HG03095 (cell line): ENCODE measurements around the gene STOX2.

ENCODE experiments used
- ATAC-seq: cut with Tn5 transposase; IDR thresholded peaks from one replicate; pipeline ENCODE4 v1.9.1; 2021; ENCODE audit warnings: moderate library complexity; ENCODE audit not compliant: unreplicated experiment

Gene STOX2

DNA sequence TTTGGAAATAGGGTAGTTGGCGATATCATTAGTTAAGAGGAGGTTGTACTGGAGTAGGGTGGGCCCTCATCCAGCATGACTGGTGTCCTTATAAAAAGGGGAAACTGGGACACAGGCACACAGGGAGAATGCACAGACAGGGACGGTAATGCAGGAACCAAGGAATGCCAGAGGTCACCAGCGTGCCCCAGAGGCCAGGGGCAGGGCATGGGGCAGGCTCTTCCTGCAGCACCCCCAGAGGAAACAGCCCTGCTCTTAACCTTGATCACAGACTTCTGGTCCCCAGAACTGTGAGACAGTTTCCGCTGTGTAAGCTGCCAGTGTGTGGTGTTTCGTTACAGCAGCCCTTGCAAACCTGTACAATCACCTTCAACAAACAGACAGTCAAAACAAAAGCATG is 15.9 kb upstream of the STOX2 start:
- ATAC-seq, result no peak

DNA sequence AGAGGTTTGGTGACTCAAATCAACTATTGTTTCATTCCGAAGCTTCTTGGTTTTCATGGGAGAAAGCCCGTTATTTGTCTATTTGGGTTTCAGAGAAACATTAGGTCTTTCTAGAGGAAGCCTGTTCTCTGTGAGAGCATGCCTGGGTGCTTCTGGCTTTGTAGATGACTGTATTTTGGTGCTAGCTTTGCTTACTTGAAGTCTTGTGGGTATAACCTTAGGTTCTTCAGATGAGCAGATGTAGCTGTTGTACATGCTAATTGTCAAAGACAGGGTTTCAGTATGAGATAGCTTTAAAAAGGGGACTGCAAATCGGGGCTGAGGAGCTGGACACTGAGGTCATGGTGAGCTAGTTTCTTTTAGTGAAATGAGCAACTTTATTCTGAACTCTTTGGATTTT is 7.9 kb upstream of the STOX2 start:
- no peak for ATAC-seq

DNA sequence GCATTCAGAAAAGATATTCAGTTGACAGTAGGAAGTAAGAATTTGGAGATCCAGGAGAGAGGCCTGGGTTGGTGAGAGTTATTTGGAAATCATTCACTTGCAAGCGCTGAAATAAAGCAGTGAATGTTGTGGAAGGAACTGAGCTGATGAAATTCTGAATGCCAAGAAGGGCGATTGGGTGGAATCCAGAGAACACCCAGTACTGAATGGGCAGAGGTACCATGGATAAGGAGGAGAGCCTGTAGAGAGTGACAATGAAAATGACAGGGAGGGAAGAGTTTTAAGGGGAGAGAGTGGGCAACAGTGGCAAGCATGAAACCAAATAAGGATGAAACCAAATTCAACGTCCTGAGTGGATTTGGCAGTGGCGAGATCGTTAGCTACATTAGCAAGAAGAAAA is 6.7 kb upstream of the STOX2 start:
- ATAC-seq, result no peak

DNA sequence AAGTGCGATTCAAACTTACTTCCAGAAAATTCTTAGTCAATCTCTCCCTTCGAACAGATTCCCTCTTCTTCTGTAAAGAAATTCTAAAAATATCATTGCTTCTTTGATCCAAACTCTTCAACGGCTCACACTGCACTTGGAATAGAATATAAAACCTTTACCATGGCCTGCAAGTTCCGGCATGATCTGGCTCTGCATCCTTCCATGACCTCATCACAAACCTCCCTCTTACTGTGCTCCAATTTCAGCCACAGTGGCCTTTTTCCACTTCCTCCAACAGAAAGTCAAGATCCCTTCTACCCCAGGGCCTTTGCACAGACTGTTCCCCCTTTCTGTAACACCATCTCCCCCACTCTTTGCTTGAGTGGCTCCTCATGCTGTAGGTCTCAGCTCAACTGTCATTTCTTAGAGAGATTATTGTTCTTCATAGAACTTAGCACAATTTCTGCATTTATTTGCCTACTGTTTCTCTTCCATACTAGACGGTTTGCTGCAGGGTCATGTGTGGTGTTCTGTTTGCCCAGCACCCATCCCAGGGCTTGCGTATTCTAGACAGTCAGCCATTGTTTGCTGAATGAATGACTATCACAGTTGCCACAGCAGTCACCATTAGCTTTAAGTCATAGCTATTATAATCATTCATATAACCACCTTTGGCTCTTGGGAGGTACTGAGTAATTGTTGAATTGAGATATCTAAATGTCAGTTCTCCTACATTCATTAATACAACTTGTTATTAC is 1.9 kb upstream of the STOX2 start:
- no peak for ATAC-seq

DNA sequence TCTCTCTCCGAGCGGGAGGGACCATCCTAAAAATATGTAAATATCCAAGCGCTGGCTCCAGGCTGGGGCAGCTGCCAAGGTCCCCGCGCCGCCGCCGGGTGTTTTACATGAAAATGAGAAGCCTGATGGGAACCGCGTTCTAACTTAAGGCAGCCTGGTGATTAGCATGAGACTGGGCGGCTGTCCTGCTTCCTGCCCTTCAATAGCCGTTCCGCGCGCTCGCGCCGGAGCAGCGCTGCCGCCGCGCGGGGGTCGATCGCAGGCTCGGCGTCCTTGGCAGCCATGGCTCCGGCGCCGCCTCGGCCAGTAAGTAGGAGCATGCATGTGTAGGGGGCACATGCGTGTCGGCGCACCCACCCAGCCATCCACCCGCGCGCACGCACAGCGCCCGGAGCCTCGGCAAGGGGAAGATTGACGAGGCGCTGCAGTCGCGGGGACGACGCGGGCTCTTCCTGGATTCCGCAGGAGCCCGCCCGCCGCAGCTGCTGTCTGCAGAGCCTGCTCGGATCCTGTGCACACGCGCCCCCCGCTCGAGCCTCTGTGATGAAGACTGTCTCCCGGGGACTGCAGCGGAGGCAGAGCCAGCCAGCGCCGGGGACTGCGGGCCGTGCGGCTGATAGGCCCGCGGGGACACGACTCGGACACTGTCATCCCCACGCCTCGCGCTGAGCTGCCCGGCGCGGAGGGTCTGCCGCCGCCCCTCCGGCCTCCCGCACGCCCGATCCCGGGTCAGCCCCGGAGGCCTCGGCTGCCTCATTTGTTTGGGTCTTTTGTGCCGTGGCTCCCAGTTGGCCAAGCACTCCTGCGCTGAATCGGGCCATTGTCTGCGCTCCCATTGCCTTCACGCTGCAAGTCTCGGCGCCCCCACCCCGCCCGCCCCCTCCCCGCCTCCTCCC is 734 bp downstream of the STOX2 start:
- ATAC-seq, result no peak

DNA sequence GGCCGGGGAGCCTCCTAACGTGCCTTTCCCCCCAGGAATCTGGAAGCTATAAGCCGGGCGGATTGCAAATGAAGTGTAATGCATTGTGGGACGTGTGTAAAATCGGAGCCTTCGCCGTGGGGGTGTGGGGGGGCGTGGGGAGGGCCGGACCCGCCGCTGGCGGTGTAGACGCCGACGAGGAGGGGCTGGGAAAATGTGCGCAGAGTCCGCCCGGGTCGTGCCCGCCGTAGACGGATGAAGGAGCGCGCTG is 1.3 kb downstream of the STOX2 start:
- ATAC-seq, result no peak

DNA sequence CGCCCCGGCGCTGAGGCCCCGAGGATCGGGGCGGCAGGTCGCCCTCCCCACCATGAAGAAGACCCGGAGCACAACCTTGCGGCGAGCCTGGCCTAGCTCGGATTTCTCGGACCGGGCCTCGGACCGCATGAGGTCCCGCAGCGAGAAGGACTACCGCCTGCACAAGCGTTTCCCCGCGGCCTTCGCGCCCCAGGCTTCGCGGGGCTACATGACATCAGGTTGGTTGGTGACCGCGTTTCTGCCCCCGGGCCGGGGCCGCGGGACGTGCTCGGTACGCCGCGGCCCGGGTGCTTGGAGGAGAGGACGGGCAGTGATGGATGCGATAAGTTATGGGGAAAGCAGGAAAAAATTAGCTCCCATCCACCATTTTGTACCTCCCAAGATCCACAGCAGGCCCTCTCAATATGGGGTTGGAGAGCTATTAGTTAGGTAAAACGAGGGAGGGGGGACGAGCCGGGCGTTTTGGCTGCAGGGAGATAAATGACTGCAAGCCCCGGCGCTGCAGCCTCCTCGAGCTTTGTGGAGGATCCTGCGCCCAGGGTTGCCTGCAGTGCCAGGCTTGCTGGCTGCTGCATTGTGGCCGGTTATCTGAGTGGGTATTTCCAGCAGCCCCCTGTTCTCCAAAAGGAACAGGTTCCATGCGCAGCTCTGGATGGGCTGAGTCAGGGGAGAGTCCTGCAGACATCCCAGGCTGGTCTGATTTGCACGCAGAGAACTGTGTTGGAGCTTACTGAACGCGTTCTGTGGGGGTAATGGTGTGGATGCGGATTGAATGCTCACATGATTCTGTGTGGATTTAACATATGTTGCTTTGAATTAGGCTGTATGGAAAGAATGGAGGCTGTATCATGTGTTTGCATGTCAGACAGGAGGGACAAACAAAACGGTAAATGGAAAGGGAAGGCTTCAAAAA is 1.9 kb downstream of the STOX2 start:
- no peak for ATAC-seq

DNA sequence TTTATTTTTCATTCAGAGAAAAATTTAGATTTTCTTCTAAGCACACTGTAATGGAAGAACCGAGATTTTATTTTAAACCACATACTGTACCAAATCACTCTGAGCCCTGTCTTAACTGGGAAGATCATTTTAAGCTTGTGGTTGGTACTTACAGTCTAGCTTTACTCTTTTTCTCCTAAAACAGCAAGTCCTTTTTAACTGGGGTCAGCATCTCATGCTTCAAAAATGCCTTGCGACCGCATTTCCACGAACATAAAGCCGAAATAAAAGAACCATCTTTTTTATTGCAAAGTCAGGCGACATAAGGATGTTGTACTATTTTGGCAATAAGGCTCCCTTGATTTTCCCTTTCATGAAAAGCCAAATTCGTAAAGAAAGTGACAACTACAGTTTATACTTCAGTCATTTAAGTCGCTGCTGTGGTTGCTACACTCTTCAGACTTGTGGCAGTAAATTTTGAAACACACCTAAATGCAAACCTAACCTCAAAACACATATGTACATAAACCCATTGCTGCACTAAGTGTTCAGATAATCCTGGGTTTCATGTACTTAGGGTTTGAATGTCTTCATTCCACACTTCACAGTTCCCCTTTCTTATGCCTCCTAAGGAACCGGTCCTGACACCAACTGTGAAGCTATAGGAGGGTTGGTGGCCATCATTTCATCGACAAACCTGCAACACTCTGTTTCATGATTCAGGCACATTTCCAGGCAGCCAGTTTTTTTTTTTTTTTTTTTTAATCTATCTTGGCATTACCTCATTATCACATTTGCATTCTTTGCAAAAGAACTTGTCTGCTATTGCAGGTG is 3.0 kb downstream of the STOX2 start:
- no peak for ATAC-seq

DNA sequence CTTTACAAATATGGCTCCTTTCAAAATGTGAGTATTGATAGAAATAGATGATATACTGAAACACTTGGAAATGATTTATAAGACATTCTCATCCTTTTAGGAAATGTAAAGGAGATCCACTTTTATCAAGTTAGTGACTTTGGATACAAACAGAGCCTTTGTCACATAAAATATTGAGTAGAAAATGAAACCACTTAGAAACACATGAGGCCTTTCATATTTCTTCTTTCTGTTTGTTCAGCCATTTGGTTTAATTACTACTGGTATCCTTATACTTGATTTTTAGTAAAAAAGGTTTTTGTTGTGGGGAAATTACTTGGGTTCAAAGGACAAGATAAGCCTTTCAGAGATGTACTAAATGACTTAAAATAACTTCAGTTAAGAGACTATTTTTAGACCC is 4.1 kb downstream of the STOX2 start:
- no peak for ATAC-seq

DNA sequence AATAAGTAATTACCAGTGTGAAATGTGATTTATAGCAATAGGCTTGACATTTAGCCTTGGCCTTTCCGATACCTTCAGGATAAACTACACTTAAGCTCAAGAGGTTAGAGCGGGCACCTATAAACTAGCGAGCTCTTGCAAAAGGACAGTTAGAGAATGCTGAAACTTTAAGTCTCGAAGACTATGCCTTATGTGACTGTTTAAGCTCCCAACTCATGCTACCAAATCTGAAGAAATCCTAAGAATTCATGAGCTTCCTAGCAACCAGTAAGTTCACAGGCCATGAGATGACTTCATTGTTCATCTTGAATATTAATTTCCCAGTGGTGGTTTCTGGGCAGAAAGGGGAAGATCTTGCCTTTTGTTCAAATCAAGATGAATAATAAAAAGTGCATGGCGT is 4.7 kb downstream of the STOX2 start:
- no peak for ATAC-seq

DNA sequence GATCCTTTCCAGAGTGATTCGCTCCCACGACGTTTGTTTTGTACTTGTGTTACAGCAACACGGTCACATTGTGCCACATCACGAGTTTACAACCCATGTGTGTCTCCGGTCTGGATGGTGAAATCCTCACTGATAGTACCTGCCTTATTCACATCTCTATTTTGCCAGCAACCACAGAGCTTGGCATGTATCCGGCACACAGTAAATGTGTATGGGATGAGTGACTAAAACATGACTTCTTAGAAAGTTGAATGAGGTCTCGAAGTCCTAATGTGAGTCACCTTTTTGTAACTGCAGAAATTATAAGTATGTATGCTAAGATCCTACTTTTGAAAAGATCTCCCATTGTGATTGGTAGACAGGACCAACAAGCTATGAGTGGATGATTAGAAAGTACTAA is 7.5 kb downstream of the STOX2 start:
- no peak for ATAC-seq

DNA sequence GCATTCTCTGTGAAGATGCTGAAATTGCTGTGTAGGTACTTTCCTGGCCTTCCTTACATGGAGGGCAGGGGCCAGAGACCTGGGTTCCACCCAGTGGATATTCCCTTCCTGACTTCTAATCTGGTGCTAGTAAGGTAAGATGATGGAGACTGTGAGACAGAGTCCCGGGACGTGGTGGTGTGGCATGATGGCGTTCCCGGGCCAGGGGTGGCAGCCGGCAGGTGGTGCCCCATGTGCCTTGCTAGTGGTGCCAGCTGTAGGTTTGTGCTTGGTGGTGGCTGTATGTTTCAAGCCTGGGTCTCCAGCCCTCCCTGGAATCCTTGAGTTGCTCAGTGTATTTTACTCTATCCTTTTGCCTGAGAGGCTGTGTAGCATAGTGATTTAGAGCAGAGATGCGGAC is 10.9 kb downstream of the STOX2 start:
- ATAC-seq, result no peak

DNA sequence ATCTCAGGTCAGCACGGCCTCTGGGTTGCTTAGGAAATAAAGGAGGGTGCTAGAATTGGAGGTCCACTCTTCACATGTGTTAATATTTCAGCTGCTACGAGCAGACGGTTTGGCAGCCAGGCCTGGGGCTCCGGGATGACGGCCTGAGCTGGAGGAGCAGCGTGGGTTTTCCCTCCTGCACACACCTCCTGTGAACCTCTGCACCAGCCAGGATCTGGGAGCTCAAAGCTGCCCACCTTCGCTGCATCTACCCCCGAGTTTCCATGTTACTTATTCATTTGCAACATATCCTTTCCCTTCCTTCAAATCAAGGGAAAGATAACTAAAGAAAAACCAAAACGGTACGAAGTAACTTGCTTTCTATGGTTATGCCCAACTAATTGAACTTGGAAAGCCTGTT is 13.6 kb downstream of the STOX2 start:
- ATAC-seq, result no peak

DNA sequence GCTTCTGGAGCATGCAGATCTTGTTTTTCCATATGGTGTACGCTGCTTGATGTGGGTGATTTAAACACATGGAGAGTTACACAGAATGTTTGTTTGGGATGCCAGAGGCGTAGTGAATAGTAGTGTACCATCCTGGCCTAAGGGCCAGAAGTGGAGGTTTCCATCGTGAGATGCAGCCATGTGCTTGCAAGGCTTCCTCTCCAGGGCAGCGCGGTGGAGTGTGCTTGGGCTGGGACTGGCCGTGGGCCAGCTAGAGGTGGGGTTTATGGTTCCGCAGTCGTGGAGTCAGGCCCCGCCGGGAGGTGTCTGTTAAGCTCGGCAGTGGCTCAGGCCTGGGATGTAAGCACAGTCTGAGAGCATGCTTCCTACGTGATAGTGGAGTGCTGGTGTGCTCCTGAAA is 14.0 kb downstream of the STOX2 start:
- ATAC-seq, result no peak

DNA sequence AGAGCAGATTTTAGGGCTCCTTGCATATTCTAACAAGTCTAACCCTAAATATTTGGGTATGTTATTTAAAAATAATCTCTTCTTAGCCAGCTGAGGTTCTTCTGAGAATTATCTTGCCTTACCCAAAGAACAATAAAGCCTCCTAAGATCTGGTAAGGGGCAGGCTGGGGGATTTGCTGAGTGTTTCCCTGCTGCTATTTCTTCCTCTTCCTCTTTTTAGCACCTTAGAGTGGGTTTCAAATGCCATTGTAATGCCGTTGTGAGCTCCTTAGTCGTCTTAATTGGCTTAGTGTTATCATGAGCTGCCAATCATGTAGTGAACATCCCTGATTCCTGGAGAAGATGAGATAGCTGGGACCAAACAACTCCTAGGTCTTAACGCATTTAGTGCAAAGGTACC is 15.4 kb downstream of the STOX2 start:
- ATAC-seq, result no peak

DNA sequence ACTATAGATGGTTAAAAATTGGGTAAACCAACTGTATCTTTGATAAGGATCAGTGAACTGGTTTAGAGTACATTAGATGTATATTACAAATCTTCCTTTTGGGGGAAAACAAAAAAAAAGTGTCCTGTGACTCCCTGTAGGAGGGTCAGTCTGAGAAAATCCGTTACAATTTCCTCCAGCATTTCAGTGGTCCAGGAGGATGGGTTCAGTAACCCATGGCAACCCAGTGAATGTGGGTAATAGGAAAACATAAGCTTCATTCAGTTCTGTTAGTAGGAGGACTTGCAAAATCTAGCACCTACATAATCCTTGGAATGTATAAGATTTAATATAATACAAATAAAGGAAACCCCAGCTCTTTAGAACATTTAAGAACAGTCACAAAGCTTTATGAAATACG is 16.2 kb downstream of the STOX2 start:
- ATAC-seq, result no peak

DNA sequence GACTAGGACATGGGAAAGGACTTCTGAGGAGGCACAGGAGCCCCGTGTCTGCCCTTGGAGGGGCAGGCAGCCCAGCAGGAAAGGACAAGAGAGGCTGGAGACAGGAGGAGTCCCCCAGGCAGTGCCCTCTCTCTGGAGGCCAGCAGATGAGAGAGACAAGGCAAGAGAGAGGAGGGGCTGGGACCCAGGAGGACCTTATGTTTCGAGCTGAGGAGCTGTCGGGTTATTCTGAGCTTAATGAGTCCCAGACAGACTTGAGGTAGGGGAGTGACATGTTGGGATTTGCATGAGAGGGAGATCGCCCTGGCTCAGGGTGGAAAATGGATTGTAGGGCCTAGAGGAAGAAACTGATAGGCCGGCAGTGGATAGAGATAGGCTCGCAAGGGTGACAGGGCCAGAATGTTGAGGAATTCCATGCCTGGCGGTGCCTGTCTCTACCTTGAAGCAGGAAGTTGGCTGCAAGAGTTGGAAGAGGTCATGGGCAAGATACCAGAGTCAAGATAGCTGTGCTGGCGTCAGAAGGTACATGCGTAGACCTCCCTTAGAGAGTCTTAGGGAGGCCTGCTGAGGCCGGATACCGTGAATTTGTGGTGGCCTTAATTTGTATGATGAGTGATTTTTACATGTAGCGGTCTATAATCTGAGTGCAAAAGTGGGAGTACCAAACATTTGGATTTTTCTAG is 19.4 kb downstream of the STOX2 start:
- no peak for ATAC-seq

DNA sequence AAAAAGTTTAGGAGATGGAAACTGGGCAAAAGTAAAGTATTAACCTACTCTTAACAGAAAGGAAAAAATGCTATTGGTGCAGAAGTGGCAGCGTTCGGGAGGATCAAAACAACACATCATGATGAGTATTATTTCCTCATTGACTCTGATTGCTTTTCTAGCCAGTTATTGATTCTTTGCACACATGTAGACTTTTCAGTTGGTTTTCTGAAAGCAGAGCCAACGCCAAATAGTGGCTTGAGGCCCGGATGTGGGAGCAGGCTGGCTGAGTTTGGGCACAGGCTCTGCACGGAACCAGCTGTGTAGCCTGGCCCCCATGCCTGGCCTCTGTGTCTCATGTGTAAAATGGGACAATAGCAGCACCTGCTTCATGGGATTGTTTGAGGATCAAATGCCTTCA is 21.8 kb downstream of the STOX2 start:
- no peak for ATAC-seq

DNA sequence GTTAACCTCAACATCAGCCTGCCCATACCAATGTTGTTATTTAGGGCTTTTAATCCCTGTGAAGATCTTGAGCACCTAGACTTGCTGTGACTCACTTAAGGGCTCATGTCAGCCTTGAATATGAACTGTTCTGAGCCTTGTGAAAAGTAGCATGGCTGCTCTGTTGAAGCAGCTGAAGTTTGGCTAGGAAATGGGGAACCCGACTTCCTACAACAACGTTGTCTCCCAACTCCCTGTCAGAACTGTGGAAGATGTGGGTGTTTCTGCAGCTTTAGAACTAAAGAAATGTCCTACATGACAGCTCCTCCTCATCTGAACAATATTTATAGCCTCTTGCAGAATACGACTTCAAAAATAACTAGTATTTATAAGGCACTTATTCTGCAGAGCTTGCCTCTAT is 27.5 kb downstream of the STOX2 start:
- ATAC-seq, result no peak

DNA sequence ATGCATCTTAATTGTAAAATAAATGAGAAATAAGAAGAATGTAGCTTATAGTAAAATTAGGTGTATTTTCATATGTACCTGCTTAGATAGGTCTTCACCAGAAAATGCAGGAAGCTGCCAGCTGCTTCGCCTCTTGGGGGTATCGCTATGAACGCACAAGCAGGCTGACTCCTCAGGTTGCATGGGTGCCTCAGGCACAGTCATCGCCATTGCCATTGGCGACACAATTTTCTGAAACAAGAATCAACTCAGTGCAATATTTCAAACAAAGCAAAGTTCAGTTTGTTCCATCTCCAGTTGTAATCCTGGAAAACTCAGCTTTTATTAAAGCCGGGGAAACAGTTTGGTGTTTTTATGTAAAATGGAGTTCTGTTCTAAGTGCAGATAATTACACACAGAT is 29.7 kb downstream of the STOX2 start:
- ATAC-seq, result no peak
